ENCODE results near the gene CBX4. TPM values are rescaled to one million over a fixed set of nuclear protein-coding genes. Genes with fewer than 3 reads are reported as not detected.

The CBX4 gene
- total and polyA plus RNA-seq, 2 experiments from 2014 or later, result 1.4 to 4.6 TPM

DNA sequence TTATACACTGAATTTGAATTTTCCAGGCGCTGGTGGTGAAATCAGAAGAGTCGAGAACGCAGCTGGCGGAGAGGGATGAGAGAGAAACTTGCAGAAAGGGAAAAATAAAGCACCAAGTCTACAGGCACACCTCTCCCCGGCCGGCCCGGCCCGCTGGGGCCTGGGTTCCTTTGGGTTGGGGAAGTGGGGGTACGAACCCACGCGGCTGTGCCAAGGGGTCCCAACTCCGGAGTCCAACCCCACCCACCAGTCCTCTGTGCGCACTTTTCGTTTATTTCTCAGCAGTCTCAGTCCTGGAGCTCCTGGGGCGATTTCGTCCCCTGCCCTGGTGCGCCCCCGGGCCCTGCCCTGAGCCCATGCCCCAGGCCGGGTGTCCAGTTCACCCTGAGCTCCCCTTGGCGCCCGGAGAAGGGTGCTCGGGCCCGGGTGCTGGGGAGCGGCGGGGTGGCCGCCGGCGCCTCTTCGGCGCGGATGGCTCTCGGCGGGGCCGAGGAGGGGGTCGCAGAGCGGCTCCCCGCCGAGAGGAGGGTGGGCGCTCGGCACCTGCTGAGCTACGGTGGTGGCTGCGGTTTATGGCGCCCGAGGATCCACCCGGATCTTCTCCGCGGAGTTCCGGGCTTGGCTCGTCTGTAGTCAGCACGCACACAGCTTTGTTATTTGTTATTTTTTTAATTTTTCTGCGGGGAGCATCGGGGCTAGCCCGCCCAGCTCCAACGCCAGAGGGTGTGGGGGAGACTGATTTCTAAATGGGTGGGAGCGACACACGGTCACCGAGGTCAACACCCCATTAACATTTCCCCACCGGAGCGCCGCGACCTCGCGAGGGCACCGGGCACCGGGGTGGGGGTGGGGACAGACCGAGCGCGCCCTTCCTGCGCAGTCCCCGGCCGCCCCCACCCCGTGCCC is 26.6 kb downstream of the CBX4 start:
- Histone ChIP-seq H3K27me3 (ENCODE audit: insufficient read depth) (peaks cover 94% of the 10 kb centered on the region), H2AFZ (no peak overlapping the region), H3K79me2 (replicated peaks; ENCODE audit: insufficient read depth) (no peaks in the 10 kb centered on the region), H3K4me2 (peak overlapping the region; percentile 77), H4K20me1 (replicated peaks; ENCODE audit: insufficient read depth) (peaks cover 9% of the 10 kb centered on the region; the same call in 1 of the 2 replicates), H3K4me3 (peak overlapping the region; percentile 41), H3F3A (replicated peaks; ENCODE audit: low read depth) (peaks cover 35% of the 10 kb centered on the region), H3K9me2 (ENCODE audit: insufficient read depth) (no peaks in the 10 kb centered on the region), H3K27ac (ENCODE audit: low read depth) (no peak overlapping the region), H3K4me1 (ENCODE audit: insufficient read depth) (peaks cover 35% of the 10 kb centered on the region), H3K36me3 (ENCODE audit: insufficient read depth) (no peaks in the 10 kb centered on the region)
- no peak for ATAC-seq
- H3K4me1 Mint-ChIP-seq, result peaks cover 29% of the 10 kb centered on the region
- peaks cover 90% of the 10 kb centered on the region for H3K27me3 Mint-ChIP-seq (ENCODE audit: insufficient read depth, low read depth, poor library complexity)
- H3K36me3 Mint-ChIP-seq (ENCODE audit: low read depth), result peaks cover 4% of the 10 kb centered on the region; the same call in 1 of the 3 replicates
- no peak overlapping the region for H3K27ac Mint-ChIP-seq
- TF ChIP-seq, protein P1, sequence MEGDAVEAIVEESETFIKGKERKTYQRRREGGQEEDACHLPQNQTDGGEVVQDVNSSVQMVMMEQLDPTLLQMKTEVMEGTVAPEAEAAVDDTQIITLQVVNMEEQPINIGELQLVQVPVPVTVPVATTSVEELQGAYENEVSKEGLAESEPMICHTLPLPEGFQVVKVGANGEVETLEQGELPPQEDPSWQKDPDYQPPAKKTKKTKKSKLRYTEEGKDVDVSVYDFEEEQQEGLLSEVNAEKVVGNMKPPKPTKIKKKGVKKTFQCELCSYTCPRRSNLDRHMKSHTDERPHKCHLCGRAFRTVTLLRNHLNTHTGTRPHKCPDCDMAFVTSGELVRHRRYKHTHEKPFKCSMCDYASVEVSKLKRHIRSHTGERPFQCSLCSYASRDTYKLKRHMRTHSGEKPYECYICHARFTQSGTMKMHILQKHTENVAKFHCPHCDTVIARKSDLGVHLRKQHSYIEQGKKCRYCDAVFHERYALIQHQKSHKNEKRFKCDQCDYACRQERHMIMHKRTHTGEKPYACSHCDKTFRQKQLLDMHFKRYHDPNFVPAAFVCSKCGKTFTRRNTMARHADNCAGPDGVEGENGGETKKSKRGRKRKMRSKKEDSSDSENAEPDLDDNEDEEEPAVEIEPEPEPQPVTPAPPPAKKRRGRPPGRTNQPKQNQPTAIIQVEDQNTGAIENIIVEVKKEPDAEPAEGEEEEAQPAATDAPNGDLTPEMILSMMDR (conservative IDR thresholded peaks at IDR 0.05; ENCODE audit: low read depth in 2 of 2), result no peak
- peak; percentile 20 for TF ChIP-seq EZH2phosphoT487 (IDR thresholded peaks at IDR 0.05; ENCODE audit: unreplicated experiment)
- no peak for TF ChIP-seq CREB1 (CRISPR knock-in tag; IDR thresholded peaks at IDR 0.05; ENCODE audit: low read depth)
- TF ChIP-seq NANOG (IDR thresholded peaks at IDR 0.05; ENCODE audit: borderline replicate concordance), result no peak
- peak; percentile 98 for TF ChIP-seq EZH2 (IDR thresholded peaks at IDR 0.05; ENCODE audit: low read depth, unreplicated experiment)
- H3K9me3 Mint-ChIP-seq, result peaks cover 6% of the 10 kb centered on the region; the same call in 1 of the 3 replicates
- no peak for DNase-seq (ENCODE audit: low spot score)
- peak overlapping the region; percentile 65 for H3K4me3 Mint-ChIP-seq

- H2AFZ ChIP-seq, result no peak overlapping the region
- ATAC-seq (no peak), DNase-seq (ENCODE audit: low spot score) (peak; percentile 65)
- H3K4me3 Mint-ChIP-seq, result peak overlapping the region; percentile 60
- peaks cover 90% of the 10 kb centered on the region for H3K27me3 Mint-ChIP-seq (ENCODE audit: insufficient read depth, low read depth, poor library complexity)
- H3K4me3 ChIP-seq, result peak overlapping the region; percentile 41
- H3K27ac ChIP-seq (ENCODE audit: low read depth), result no peak overlapping the region
- peaks cover 6% of the 10 kb centered on the region; the same call in 1 of the 3 replicates for H3K9me3 Mint-ChIP-seq
- H3K36me3 Mint-ChIP-seq (ENCODE audit: low read depth), result peaks cover 4% of the 10 kb centered on the region; the same call in 1 of the 3 replicates
- H3K27me3 ChIP-seq (ENCODE audit: insufficient read depth), result peaks cover 94% of the 10 kb centered on the region
- H3K4me2 ChIP-seq, result peak overlapping the region; percentile 77
- H3K27ac Mint-ChIP-seq, result no peak overlapping the region
- no peaks in the 10 kb centered on the region for H3K79me2 ChIP-seq (replicated peaks; ENCODE audit: insufficient read depth)
- H3K4me1 ChIP-seq (ENCODE audit: insufficient read depth), result peaks cover 35% of the 10 kb centered on the region
- no peaks in the 10 kb centered on the region for H3K36me3 ChIP-seq (ENCODE audit: insufficient read depth)
- peaks cover 9% of the 10 kb centered on the region; the same call in 1 of the 2 replicates for H4K20me1 ChIP-seq (replicated peaks; ENCODE audit: insufficient read depth)
- H3K4me1 Mint-ChIP-seq, result peaks cover 36% of the 10 kb centered on the region
- H3K9me2 ChIP-seq (ENCODE audit: insufficient read depth), result no peaks in the 10 kb centered on the region
- H3F3A ChIP-seq (replicated peaks; ENCODE audit: low read depth), result peaks cover 35% of the 10 kb centered on the region
- TF ChIP-seq ZNF114 (CRISPR knock-in tag; IDR thresholded peaks at IDR 0.05), result no peak
- TF ChIP-seq NANOG (IDR thresholded peaks at IDR 0.05; ENCODE audit: borderline replicate concordance), result no peak
- TF ChIP-seq EZH2phosphoT487 (IDR thresholded peaks at IDR 0.05; ENCODE audit: unreplicated experiment), result no peak
- TF ChIP-seq, protein P2, sequence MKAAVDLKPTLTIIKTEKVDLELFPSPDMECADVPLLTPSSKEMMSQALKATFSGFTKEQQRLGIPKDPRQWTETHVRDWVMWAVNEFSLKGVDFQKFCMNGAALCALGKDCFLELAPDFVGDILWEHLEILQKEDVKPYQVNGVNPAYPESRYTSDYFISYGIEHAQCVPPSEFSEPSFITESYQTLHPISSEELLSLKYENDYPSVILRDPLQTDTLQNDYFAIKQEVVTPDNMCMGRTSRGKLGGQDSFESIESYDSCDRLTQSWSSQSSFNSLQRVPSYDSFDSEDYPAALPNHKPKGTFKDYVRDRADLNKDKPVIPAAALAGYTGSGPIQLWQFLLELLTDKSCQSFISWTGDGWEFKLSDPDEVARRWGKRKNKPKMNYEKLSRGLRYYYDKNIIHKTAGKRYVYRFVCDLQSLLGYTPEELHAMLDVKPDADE (IDR thresholded peaks at IDR 0.05), result no peak
- TF ChIP-seq JUNB (IDR thresholded peaks at IDR 0.05; ENCODE audit: unreplicated experiment), result no peak
- no peak for TF ChIP-seq STAT1 (IDR thresholded peaks at IDR 0.05; ENCODE audit: unreplicated experiment)
- TF ChIP-seq CREB1 (CRISPR knock-in tag; IDR thresholded peaks at IDR 0.05; ENCODE audit: low read depth), result no peak
- TF ChIP-seq EZH2 (IDR thresholded peaks at IDR 0.05; ENCODE audit: low read depth, unreplicated experiment), result no peak
- TF ChIP-seq, protein P3, sequence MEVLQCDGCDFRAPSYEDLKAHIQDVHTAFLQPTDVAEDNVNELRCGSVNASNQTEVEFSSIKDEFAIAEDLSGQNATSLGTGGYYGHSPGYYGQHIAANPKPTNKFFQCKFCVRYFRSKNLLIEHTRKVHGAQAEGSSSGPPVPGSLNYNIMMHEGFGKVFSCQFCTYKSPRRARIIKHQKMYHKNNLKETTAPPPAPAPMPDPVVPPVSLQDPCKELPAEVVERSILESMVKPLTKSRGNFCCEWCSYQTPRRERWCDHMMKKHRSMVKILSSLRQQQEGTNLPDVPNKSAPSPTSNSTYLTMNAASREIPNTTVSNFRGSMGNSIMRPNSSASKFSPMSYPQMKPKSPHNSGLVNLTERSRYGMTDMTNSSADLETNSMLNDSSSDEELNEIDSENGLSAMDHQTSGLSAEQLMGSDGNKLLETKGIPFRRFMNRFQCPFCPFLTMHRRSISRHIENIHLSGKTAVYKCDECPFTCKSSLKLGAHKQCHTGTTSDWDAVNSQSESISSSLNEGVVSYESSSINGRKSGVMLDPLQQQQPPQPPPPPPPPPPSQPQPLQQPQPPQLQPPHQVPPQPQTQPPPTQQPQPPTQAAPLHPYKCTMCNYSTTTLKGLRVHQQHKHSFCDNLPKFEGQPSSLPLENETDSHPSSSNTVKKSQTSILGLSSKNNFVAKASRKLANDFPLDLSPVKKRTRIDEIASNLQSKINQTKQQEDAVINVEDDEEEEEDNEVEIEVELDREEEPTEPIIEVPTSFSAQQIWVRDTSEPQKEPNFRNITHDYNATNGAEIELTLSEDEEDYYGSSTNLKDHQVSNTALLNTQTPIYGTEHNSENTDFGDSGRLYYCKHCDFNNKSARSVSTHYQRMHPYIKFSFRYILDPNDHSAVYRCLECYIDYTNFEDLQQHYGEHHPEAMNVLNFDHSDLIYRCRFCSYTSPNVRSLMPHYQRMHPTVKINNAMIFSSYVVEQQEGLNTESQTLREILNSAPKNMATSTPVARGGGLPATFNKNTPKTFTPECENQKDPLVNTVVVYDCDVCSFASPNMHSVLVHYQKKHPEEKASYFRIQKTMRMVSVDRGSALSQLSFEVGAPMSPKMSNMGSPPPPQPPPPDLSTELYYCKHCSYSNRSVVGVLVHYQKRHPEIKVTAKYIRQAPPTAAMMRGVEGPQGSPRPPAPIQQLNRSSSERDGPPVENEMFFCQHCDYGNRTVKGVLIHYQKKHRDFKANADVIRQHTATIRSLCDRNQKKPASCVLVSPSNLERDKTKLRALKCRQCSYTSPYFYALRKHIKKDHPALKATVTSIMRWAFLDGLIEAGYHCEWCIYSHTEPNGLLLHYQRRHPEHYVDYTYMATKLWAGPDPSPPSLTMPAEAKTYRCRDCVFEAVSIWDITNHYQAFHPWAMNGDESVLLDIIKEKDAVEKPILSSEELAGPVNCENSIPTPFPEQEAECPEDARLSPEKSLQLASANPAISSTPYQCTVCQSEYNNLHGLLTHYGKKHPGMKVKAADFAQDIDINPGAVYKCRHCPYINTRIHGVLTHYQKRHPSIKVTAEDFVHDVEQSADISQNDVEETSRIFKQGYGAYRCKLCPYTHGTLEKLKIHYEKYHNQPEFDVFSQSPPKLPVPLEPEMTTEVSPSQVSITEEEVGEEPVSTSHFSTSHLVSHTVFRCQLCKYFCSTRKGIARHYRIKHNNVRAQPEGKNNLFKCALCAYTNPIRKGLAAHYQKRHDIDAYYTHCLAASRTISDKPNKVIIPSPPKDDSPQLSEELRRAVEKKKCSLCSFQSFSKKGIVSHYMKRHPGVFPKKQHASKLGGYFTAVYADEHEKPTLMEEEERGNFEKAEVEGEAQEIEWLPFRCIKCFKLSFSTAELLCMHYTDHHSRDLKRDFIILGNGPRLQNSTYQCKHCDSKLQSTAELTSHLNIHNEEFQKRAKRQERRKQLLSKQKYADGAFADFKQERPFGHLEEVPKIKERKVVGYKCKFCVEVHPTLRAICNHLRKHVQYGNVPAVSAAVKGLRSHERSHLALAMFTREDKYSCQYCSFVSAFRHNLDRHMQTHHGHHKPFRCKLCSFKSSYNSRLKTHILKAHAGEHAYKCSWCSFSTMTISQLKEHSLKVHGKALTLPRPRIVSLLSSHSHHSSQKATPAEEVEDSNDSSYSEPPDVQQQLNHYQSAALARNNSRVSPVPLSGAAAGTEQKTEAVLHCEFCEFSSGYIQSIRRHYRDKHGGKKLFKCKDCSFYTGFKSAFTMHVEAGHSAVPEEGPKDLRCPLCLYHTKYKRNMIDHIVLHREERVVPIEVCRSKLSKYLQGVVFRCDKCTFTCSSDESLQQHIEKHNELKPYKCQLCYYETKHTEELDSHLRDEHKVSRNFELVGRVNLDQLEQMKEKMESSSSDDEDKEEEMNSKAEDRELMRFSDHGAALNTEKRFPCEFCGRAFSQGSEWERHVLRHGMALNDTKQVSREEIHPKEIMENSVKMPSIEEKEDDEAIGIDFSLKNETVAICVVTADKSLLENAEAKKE (CRISPR knock-in tag; IDR thresholded peaks at IDR 0.05), result no peak
These were observed 27.3 kb downstream of the CBX4 start for GRCh38 chr17:79811868-79812352.

Data from GM23338 (cell line).